DMS 273 (cell line): ENCODE results near the gene SERTAD4.
A peak's percentile ranks its signal among the peaks of the same experiment; 100 is the strongest.

Experiments used
- DNase-seq: peaks from one replicate; lab custom pipeline; 2025; ENCODE audit not compliant: unreplicated experiment; lab: John Stamatoyannopoulos, UW

Gene SERTAD4

DNA sequence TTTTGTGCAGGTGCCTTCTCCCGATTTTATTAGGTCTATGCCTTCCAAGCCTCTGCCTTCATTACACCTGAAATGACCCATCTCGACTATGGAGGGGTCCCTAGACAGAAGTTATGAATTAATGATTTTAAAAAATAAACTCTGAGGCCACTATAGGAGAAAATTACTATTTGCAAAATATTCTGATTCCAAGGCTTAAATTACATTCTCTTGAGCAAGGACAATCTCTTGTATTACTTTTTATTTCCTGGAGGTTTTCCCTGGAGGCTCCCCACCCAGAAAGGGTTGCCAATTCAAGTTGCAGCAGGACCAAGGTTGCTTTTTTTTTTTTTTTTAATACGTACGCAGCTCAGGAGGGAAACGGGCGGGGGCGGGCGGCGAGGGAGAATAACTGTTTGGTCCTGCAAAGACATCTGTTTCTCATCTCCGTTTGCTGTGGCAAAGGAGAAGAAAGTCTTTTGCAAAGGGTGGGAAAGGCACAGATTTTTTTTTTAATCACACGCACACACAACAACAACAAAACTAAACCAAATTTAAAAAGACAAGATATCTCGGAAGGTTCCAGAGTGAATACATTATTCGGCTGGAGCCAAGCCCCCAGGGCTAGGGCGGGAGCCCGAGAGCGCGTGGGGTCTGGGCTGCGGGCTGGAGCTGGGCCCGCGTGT is 618 bp upstream of the SERTAD4 start:
- DNase-seq = peak; percentile 78

DNA sequence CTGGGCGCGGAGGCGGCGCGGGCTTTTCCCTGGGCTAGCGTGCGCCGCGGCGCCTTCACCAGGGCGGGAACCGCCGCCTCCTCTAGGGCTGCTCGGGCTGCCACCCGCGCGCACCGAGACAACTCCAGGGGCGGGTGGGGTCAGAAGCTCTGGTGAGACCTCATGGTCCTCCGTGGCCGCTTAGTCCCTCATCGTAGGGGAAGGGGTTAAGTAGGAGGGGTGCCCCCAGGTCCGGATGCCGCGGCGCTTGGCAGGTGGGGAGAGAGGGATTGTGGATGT is 559 bp downstream of the SERTAD4 start:
- peak; percentile 83 for DNase-seq

DNA sequence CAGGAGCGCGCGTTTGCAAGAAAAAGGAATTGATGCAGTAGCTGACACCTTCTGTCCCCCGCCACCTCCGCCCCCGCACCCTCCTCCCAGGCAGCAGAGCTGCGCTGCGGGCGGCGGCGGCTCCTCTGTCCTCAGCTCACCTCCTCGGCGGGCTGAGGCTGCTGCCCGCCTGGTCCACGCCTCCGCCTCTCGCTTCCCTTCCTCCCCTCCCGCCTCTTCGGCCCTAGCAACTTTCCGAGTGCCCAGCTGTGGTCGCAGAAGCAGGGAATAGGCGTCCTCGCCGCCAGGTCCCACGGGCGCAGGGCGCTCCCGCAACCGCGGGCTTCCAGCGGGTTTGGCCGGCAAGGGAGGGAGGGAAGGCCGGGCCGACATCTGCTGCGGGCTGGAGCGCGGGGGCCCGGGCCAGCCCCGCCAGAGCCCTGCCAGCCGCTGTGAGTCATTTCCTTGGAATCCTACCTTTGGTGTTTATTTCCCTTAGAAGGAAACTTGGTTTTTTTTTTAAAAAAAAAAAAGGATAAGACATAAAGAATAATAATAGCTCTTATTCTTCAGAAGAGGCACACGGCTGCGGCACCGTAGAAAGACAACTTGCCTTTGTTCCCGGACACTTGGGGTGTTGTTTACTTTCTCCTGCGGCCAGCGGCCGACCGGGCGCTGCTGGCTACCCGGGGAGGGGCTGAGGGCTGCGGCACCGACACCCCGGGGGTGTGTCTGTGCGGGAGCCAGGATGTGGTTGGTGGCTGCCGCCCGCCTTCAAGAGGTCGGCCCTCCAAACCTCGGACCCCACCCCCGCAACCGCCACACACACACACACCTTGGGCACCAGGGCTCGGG is 1.1 kb downstream of the SERTAD4 start:
- DNase-seq = peak; percentile 86

DNA sequence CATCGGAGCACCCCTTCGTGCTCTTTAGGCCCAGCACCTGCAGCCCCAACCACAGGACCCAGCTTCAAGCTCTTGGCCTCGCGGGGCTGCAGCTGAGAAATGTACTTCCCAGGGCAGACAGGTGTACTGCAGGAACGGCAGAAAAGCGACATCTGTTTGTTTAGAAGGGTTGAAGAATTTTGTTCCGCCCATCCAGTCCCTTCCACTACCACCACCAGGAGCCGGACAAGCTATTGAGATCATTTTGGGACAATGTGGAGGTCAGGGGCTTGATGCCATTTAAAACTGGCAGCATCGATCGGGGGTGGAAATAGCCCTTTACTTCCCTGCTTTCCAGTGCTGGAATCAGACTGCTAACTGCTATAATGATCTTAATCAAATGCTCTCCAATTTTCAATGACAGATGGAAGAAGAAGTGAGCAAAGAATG is 1.7 kb downstream of the SERTAD4 start:
- DNase-seq = peak; percentile 76

DNA sequence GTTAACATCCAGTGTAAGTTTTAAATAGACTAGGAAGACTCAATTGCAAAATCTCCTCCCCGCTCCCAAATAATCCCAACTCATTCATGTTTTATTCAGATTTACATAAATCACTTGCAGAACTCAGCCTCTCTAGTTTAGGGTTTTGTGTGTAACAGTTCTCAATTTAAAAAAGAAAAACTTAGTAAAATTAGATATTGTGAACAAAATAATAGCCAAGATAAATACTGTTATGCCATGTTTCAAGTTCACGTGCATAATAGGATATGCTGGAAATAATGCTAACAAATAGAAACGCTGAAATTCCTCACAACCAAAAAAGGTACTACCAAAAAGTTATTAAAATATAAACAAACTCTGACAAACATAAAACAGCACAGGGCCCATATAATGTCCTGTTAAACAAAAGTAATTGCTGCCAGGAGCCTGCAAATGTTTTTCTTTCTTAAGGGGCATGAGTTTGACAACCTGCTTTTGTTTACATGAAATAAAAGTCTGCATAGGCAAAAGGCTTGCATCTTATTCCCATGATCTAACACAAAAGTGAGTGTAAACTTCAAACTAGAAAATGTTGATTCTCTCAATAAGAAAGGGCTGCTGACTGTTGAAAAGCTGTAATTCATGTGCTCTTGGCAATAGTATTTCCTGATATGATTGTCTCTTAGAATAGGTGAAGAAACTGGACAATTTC is 2.9 kb downstream of the SERTAD4 start:
- no peak for DNase-seq

DNA sequence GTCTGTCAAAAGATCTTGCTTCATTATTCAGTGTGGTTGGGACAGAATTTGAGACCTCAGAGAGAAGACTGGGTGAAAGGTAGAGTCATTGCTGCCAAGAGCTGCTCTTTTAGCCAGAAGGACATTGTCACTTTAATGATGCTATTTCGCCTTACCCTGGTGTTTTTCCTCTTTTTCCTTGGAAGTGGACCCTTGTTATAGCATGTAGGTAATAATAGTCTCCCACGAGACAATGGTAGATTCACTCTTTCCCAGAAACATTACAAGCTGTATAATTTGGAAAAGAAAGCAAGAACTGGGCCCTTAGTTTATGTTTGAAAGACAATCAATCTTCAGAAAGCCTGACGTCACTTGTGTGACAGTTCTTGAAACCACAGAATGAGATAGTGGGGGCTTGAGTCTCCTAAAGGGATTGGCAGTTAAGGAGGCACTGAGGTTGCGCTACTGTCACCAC is 3.8 kb downstream of the SERTAD4 start:
- no peak for DNase-seq

DNA sequence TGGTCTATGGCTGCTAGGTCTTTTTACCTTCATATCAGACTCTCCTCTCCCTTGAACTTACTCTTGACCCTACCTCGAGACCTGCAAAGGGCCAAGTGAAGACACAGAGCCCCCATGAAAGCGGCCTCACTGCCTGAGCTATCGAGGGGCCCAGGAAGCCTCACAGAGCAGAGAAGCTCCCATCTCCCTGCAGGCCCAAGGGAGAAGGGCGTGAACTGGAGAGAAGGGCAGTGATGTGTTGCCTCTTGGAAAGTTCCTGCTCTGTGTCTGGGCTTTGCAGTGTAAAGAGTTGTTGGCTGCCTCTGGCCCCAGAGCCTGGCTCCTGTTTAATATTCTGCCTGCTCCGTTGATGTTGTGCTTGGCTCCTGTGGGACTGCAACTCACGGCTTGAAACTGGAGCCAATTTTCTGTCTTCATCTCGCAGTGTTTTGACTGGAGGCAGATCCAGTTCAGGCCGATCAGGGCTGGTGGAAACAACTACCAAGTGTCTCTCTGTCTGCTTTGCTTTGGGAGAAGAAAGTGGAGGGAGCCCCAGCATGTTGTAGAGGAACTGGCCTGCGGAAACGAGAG is 4.3 kb downstream of the SERTAD4 start:
- DNase-seq = peak; percentile 55

DNA sequence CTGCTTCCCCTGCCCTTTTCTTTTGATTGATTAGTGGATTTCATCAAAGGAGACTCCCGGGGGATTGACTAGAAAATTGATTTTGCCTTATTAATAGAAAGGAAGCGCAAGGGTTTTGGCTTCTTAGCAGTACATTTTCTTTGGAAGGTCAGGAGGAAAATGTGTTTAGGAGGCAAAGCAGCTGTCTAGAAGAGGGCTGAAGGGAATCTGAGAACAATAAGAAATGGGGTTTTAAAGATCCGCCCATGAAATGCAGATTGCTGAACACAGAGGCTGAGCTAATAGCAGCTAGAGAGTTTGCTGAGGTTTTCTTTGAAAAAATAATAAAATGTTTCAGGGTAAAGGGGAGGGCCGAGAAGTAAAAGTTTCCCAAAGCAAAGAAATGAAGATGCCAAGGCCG is 4.9 kb downstream of the SERTAD4 start:
- DNase-seq = no peak

DNA sequence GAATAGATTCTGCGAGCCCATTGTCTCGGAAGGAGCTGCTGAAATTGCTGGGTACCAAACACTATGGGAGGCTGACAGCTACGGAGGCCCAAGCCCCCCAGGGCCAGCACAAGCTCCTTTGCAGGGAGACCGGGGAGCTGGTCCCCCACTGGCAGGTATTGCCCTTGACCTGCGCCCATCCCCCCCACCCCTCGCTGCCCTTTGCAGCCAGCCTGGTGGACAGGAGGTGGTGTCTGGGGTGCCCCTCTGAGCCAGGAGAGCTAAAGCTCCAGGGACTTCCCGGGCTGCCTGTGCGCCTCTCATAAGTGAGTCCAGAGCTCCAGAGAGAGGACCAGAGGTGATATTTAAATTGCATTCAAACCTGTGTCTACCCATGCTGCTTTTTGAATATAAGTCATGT is 5.4 kb downstream of the SERTAD4 start:
- DNase-seq = no peak

DNA sequence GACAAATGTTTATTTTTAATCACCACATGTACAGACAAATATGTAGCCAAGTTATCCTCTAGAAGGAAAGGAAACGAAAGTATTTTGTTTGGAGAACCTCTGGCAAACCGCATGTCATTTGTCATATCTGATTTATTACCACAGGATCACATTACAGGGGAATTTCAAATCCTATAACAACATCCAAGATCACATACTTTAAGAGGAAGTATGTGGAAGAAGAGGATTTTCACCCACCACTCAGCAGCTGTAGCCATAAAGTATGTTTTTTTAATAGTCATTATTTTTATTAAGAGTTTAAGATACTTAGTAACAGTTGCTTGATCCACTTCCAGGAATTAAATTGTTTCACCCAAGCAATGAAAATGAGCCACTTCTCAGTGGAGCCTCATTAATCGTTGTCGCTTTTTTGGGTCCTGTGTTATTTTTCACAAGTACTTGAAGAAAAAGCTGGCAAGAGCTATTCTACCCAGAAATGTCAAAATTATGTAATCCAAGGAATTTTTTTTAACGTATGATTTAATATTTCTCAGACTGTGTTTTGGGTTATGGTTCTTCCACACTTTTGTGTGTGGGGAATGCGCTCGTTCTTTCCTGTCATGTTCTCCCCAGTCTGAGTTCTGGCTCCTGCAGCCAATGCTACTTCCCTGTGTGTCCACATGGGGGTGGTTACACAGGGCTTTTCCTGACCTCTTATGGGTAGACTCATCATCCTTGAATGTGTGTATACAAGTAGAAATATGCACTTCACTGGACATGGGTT is 6.9 kb downstream of the SERTAD4 start:
- peak; percentile 46 for DNase-seq

DNA sequence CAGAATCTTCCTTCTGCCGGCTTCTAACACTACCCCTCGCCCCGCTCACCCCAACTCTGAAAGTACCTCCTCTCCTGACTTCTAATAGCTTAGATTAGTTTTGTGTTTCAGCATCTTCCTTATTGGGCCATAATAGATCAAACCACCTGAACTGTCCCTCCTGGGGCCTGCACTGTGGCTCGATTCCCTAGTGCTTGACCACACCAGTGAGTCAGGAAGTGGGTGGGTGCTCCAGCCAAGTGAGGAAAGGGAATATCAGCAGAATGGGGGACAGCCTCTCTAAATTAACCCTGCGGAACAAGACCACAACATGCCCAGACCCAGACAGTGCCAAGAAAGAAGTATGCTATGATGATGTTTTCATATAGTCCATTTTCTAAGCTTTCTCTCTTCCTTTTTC is 8.5 kb downstream of the SERTAD4 start:
- DNase-seq = no peak

DNA sequence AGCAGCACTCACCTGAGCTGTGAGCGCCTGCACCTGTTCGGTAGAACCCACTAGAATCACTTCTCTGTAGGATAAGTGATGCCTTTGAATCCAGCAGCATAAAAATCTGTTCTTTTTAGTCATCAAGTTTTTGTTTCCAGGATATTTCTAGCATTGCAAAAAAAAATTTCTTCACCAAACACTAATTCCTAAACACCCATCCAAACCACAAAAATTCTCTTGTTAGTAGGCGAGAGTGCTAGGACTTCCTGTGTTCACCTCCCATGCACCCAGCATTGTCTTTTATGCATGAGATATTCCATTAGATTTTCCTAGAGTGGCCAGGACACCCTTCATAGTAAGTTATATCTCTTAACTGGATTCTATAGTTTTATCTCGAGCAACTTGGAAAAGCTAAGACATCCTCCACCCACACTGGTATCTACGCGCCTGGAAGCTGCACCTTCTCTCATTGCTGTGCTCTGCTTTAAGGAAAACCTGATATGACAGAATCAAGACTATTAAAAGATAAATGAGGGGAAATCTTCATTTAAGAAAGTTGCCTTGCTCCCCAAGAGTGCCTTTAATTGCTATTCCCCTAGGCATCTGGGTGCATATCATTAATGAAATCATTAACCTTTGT is 12.3 kb downstream of the SERTAD4 start:
- DNase-seq = no peak

DNA sequence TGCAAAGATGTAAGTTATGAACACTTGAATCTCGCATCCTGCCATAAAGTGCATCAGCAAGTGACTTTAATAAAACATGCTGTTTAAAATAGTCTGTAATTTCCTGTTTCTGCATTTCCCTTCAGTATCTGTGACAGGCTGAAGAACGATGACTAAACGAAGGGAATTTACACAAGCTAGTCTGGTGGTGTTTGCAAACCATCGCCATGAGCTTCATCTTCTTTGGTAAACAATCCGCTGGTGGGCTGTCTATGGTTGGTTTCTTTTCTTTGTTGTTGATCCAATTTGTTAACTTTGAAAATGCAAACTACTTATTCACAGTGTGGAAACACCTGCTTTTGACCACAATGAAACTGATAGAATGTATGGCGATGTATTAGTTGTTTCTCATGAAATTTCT is 13.9 kb downstream of the SERTAD4 start:
- DNase-seq = no peak

DNA sequence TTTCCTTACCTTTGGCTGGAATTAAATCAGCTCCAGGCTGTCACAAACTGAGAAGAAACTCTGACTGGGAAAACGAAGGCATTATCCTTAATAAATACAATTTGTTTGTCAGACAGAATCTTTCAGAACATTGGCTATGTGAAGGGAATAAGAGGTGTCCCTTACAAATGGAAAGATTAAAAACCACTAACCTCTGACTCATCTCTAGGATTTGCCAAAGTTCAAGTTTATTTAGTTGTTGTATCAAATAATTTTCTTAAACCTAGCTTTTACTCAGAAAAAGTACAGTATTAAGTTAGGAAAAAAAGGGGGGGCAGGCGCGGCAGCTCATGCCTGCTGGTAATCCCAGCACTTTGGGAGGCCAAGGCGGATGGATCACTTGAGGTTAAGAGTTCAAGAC is 15.7 kb downstream of the SERTAD4 start:
- DNase-seq = no peak

DNA sequence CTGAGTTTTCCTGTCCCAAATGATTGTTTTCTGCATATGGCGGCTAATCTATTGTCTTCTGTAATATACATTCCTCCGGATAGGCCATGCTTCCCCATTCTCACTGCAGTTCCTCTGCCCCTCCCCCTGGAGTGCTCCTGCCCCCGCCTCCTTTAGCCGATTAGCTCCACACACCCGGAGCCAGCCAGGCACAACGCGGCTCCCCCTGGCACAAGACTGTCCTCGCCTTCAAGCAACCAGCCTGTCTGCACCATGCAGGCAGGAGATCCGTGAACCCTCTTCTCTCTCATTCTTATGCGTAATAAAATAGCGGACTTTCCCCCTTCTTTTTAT is 18.0 kb downstream of the SERTAD4 start:
- DNase-seq = peak; percentile 73

DNA sequence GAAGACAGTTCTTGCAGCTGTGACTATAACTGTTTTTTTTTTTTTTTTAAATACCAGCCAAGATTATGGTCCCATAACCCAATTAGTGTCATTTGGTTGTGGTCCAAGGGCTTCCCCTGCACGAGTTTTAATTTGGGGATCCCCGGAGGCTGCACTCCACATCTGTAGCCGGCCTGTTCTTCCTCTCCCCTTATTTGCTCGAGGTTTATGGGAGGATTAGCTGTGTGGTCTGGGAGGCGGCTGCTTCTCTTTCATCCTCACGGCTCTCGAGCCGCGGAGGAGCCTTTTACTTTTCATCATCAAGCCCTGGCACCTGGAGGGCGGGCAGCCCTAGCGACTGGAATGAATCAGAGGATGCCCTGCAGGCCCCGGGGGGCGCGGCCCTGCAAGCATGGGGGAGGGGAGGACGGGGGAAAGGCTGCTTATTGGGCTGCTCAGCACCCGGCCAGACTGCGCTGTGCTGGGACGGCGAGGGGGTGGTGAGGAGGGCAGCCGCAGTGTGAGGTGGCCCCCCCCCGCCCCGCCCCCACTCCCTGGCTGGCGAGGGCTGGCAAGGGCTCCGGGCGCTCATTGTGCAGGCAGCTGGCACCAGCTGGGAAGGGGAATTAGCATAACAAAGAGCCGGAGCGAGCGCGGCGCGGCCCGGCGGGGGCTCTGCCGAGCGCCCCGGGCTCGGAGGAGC is 18.5 kb downstream of the SERTAD4 start:
- DNase-seq = peak; percentile 89

DNA sequence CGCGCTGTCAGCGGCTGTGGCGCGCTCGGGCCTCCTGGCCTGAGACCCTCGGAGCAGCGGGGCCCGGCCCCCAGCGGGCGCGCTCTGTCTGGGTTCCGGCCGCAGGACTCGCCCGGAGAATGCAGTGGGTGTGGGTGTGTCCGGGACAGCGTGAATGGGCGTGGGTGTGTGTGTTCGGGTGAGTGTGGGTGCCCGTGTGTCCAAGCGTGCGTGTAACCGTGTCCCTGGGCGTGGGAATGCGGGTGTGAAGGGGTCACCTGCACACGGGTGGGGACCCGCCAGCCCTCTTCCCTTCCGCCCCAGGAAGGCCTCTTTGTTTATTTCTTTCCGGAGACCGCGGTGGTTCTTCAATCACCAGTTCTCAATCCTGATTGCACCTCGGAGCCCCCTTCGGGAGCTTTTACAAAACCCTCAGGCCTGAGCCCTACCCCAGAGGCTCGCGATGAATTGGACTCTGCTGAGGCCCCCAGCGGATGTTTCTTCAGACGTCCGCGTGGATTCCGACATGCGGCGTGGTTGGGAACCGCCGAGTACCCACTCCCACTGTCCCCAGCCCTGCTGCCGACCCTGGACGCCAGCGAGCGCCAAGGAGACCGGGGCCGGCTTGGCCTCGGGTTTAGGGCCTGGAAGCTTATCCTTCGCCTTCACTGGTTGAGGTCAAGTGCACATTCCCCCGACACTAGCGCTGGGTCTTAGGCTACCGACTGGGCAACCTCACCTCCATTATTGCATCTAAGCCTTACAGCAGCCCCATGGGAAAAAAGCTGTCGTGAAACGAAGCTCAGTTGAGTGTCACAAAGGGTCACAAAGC is 19.3 kb downstream of the SERTAD4 start:
- peak; percentile 33 for DNase-seq

DNA sequence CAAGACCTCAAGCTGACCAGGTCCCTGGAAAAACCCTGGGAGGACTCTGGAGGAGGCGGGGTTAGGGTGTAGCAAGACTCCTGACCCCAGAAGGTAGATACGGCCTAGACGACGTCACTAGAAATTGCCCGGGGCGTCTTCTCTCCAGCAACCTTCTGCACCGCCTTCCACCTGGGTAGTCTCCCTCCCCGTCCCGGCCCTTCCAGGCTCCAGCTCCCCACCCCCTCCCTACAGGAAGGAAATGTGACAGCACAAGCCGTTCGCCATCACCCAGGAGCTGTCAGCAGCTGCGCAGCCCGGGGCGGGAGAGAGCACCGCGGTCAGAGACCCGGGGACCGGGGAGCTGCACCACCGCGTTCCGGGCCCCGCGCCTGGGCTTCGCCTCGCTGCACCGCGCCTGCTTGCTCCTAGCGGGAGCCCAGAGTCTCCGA is 20.0 kb downstream of the SERTAD4 start:
- DNase-seq = no peak

DNA sequence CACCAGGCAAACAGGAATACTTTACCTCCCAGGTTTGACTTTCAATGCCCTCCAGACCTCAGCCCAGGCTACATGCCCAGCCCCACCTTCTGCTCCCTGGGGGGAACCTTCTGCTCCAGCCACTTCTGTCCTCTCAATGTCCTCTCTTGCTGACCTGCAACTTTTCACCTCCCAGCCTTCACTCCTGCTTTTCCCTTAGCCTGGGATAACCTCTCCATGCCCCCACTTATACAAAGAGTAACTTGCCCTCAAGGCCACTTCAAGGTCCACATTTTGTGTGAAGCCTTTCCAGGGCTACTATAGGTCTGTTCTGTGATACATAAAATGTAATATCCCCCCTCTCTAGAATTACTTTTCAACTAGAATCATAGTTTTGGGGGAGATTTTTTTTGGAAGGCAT is 21.7 kb downstream of the SERTAD4 start:
- no peak for DNase-seq
